Osteoblast (primary cell): ENCODE results near the gene SHE. TPM values are rescaled to one million over a fixed set of nuclear protein-coding genes. Genes with fewer than 3 reads are reported as not detected.

Source experiments
- DNase-seq: peaks from one replicate; pipeline ENCODE4 v3.0.0; 2011; ENCODE audit warnings: low spot score, mixed read lengths; ENCODE audit not compliant: insufficient read length; ENCODE audit errors: missing footprints
- H2AFZ ChIP-seq: 2 replicates; pipeline ENCODE4 v1.6.0; 2011; ENCODE audit warnings: mild to moderate bottlenecking, low read length
- H3K27ac ChIP-seq: 2 replicates; pipeline ENCODE4 v1.5.1; 2011; ENCODE audit warnings: mild to moderate bottlenecking, low read depth, low read length, moderate library complexity
- H3K27me3 ChIP-seq: 2 replicates; pipeline ENCODE4 v1.6.0; 2012; ENCODE audit warnings: mild to moderate bottlenecking, control low read depth, inconsistent platforms, low read length, moderate library complexity; ENCODE audit not compliant: insufficient read depth
- H3K36me3 ChIP-seq: 2 replicates; pipeline ENCODE4 v1.5.1; 2011; ENCODE audit warnings: mild to moderate bottlenecking, low read length, control low read depth, moderate library complexity; ENCODE audit not compliant: insufficient read depth
- H3K4me1 ChIP-seq: 2 replicates; pipeline ENCODE4 v1.5.1; 2011; ENCODE audit warnings: mild to moderate bottlenecking, low read length, control low read depth, moderate library complexity; ENCODE audit not compliant: insufficient read depth
- H3K4me2 ChIP-seq: 2 replicates; pipeline ENCODE4 v1.6.0; 2011; ENCODE audit warnings: mild to moderate bottlenecking, low read length; ENCODE audit not compliant: insufficient read depth
- H3K4me3 ChIP-seq: fragments of 200-600 bp; sonication (generic); 3 replicates; pipeline ENCODE4 v1.5.1; 2012; ENCODE audit warnings: mild to moderate bottlenecking, low read length, inconsistent platforms; ENCODE audit not compliant: insufficient read depth
- H3K79me2 ChIP-seq: 2 replicates; pipeline ENCODE4 v1.6.0; 2012; ENCODE audit warnings: mild to moderate bottlenecking, low read length, control low read depth, inconsistent platforms; ENCODE audit not compliant: insufficient read depth
- H3K9me3 ChIP-seq: 2 replicates; pipeline ENCODE4 v1.5.1; 2011; ENCODE audit warnings: low read depth, low read length, control low read depth
- H4K20me1 ChIP-seq: 2 replicates; pipeline ENCODE4 v1.6.0; 2012; ENCODE audit warnings: mild to moderate bottlenecking, low read length, control low read depth; ENCODE audit not compliant: insufficient read depth
- CTCF ChIP-seq: IDR thresholded peaks from 2 replicates; pipeline ENCODE4 v1.5.1; 2011; ENCODE audit warnings: mild to moderate bottlenecking, low read depth, low read length, moderate library complexity; ENCODE audit errors: extremely low read depth
- total RNA-seq: library from RNA; depleted of rRNA; stranded (reverse); fragments of >200 nt; gene quantifications from 2 replicates; pipeline ENCODE4 v1.2.3, GENCODE V29; 2012

The SHE gene
- total RNA-seq, 1 donor = not detected

- H3K4me3 ChIP-seq = no peak overlapping the region
- no peaks in the 10 kb centered on the region for H3K36me3 ChIP-seq
- no peak overlapping the region for H3K4me2 ChIP-seq
- peak; percentile 33 for TF ChIP-seq CTCF
- no peaks in the 10 kb centered on the region for H3K79me2 ChIP-seq
- H3K27me3 ChIP-seq = no peaks in the 10 kb centered on the region
- peaks cover 8% of the 10 kb centered on the region for H3K4me1 ChIP-seq
- H2AFZ ChIP-seq = no peak overlapping the region
- H3K9me3 ChIP-seq = no peaks in the 10 kb centered on the region
- no peak overlapping the region for H3K27ac ChIP-seq
- H4K20me1 ChIP-seq = no peaks in the 10 kb centered on the region
- peak; percentile 56 for DNase-seq
Observed at GRCh38 chr1:154466921-154467417, 35.2 kb downstream of the SHE start.

GRCh38 chr1:154466206-154466605 is 36.0 kb downstream of the SHE start:
- H4K20me1 ChIP-seq = no peaks in the 10 kb centered on the region
- no peak overlapping the region for H3K4me2 ChIP-seq
- no peak for DNase-seq
- no peaks in the 10 kb centered on the region for H3K27me3 ChIP-seq
- H3K79me2 ChIP-seq = no peaks in the 10 kb centered on the region
- TF ChIP-seq CTCF = no peak
- peaks cover 8% of the 10 kb centered on the region for H3K4me1 ChIP-seq
- no peaks in the 10 kb centered on the region for H3K9me3 ChIP-seq
- H3K4me3 ChIP-seq = no peak overlapping the region
- no peaks in the 10 kb centered on the region for H3K36me3 ChIP-seq
- H3K27ac ChIP-seq = no peak overlapping the region
- no peak overlapping the region for H2AFZ ChIP-seq

GRCh38 chr1:154465621-154466195 is 36.5 kb downstream of the SHE start:
- no peaks in the 10 kb centered on the region for H3K79me2 ChIP-seq
- TF ChIP-seq CTCF = no peak
- peaks cover 8% of the 10 kb centered on the region for H3K4me1 ChIP-seq
- no peaks in the 10 kb centered on the region for H3K36me3 ChIP-seq
- no peak overlapping the region for H3K4me3 ChIP-seq
- no peak overlapping the region for H3K4me2 ChIP-seq
- H2AFZ ChIP-seq = no peak overlapping the region
- H4K20me1 ChIP-seq = no peaks in the 10 kb centered on the region
- no peak overlapping the region for H3K27ac ChIP-seq
- peak; percentile 3 for DNase-seq
- H3K27me3 ChIP-seq = no peaks in the 10 kb centered on the region
- H3K9me3 ChIP-seq = no peaks in the 10 kb centered on the region

- no peaks in the 10 kb centered on the region for H3K36me3 ChIP-seq
- peak overlapping the region; percentile 3 for H2AFZ ChIP-seq
- peak; percentile 56 for DNase-seq
- H3K9me3 ChIP-seq = no peaks in the 10 kb centered on the region
- no peaks in the 10 kb centered on the region for H3K79me2 ChIP-seq
- H3K27me3 ChIP-seq = no peaks in the 10 kb centered on the region
- no peak overlapping the region for H3K4me2 ChIP-seq
- H3K27ac ChIP-seq = peak overlapping the region; percentile 58
- TF ChIP-seq CTCF = no peak
- H3K4me1 ChIP-seq = peaks cover 8% of the 10 kb centered on the region
- no peaks in the 10 kb centered on the region for H4K20me1 ChIP-seq
- H3K4me3 ChIP-seq = no peak overlapping the region
Observed at GRCh38 chr1:154463512-154463990, 38.7 kb downstream of the SHE start.
